B cell (primary cell): Measurements from ENCODE around the gene DSTYK.
A peak's percentile ranks its signal among the peaks of the same experiment; 100 is the strongest.

Experiments
- EZH2 ChIP-seq: IDR thresholded peaks from 2 replicates; pipeline ENCODE4 v1.6.1; 2012; ENCODE audit warnings: borderline replicate concordance, low read depth, mild to moderate bottlenecking, moderate library complexity, low read length; ENCODE audit not compliant: insufficient read depth, poor library complexity, severe bottlenecking
- TF ChIP-seq, protein P1 (sequence below): fragments of 200-600 bp; IDR thresholded peaks from one replicate; pipeline ENCODE4 v1.8.0; 2022; ENCODE audit warnings: antibody characterized with exemption, mild to moderate bottlenecking

DNA sequence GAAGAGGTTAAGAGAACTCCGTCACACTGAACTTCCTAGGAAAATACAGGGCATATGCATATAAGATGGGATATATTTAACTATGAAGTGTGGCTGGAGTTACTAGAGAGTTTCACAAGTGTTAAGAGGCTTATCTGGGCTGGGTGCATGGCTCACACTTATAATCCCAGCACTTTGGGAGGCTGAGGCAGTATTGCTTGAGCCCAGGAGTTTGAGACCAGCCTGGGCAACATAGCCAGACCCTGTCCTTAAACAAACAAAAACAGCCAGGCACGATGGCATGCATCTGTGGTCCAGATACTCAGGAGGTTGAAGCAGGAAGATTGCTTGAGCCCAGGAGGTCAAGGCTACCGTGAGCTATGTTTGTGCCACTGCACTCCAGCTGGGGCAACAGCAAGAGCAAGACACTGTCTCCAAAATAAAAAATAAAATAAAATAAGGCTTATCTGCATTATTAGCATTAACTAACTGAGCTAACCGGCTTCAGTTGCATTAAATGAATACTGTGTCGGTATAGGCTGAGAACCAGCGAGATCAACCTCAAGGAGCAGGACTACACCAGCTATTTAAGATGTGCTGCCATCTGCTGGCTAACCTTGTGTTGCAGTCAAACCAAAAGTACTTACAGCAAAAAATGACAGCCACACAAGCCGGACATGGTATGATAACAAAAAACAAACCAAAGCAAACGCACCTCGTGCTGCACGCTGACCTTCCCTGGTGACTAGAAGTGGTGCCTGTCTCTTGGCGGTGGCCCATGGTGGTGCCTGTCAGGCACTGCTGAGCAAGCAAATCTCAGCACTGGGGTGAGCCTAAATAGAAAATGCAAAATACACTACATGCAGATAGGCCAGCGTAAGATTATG, 70.0 kb downstream of the DSTYK start:
- TF ChIP-seq, protein P1, sequence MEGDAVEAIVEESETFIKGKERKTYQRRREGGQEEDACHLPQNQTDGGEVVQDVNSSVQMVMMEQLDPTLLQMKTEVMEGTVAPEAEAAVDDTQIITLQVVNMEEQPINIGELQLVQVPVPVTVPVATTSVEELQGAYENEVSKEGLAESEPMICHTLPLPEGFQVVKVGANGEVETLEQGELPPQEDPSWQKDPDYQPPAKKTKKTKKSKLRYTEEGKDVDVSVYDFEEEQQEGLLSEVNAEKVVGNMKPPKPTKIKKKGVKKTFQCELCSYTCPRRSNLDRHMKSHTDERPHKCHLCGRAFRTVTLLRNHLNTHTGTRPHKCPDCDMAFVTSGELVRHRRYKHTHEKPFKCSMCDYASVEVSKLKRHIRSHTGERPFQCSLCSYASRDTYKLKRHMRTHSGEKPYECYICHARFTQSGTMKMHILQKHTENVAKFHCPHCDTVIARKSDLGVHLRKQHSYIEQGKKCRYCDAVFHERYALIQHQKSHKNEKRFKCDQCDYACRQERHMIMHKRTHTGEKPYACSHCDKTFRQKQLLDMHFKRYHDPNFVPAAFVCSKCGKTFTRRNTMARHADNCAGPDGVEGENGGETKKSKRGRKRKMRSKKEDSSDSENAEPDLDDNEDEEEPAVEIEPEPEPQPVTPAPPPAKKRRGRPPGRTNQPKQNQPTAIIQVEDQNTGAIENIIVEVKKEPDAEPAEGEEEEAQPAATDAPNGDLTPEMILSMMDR = peak; percentile 85
- no peak for TF ChIP-seq EZH2
